ENCODE measurements around the gene CHD8.

- TF ChIP-seq CTCF (IDR thresholded peaks at IDR 0.05; ENCODE audit: low read length): no peak
- no peak for TF ChIP-seq EZH2 (IDR thresholded peaks at IDR 0.05; ENCODE audit: borderline replicate concordance, low read length)
Measured at GRCh38 chr14:21436567-21437062, 19.3 kb downstream of the CHD8 start.

All from OCI-LY1 (cell line).